NCI-H2029 treated with DMSO at 0.1 percent for 48 hours (cell line): Measurements from ENCODE around the gene MOV10L1.

ENCODE experiments used
- DNase-seq: peaks from one replicate; lab custom pipeline; 2025; lab: John Stamatoyannopoulos, UW

MOV10L1 gene

GRCh38 chr22:50189849-50190181 is 100.0 kb downstream of the MOV10L1 start:
- DNase-seq: no peak

- DNase-seq: no peak
These were observed 100.6 kb downstream of the MOV10L1 start for GRCh38 chr22:50190182-50190940.

- DNase-seq: no peak
These were observed 101.3 kb downstream of the MOV10L1 start for GRCh38 chr22:50190941-50191741.

GRCh38 chr22:50192436-50193204 is 102.8 kb downstream of the MOV10L1 start:
- DNase-seq: no peak

- DNase-seq: no peak
These were observed 103.8 kb downstream of the MOV10L1 start for GRCh38 chr22:50193621-50194020.

- DNase-seq: no peak
These were observed 104.4 kb downstream of the MOV10L1 start for GRCh38 chr22:50194037-50194805.

- no peak for DNase-seq
These were observed 106.5 kb downstream of the MOV10L1 start for GRCh38 chr22:50196256-50196655.

- DNase-seq: no peak
These were observed 107.4 kb downstream of the MOV10L1 start for GRCh38 chr22:50197000-50197800.

GRCh38 chr22:50197856-50198623 is 108.2 kb downstream of the MOV10L1 start:
- DNase-seq: no peak

- DNase-seq: no peak
These were observed 108.8 kb downstream of the MOV10L1 start for GRCh38 chr22:50198624-50199017.

GRCh38 chr22:50199251-50199721 is 109.5 kb downstream of the MOV10L1 start:
- no peak for DNase-seq

- DNase-seq: no peak
These were observed 110.1 kb downstream of the MOV10L1 start for GRCh38 chr22:50199829-50200460.

GRCh38 chr22:50200461-50201190 is 110.8 kb downstream of the MOV10L1 start, which contains the start of gene SELENOO:
Gene SELENOO (plus strand): TSS chr22:50201011. CDS start chr22:50201037, 26 bp downstream.
- no peak for DNase-seq

- no peak for DNase-seq
These were observed 111.7 kb downstream of the MOV10L1 start for GRCh38 chr22:50201191-50202129.

GRCh38 chr22:50202130-50202666 is 112.4 kb downstream of the MOV10L1 start:
- no peak for DNase-seq

GRCh38 chr22:50203288-50203687 is 113.5 kb downstream of the MOV10L1 start:
- no peak for DNase-seq

GRCh38 chr22:50204571-50204970 is 114.8 kb downstream of the MOV10L1 start:
- DNase-seq: no peak
